HepG2 (cell line): Measurements from ENCODE around the gene NKAIN4. TPM values are rescaled to one million over a fixed set of nuclear protein-coding genes. Genes with fewer than 3 reads are reported as not detected.

Experiments used
- FOXM1 ChIP-seq: sonication (generic); formaldehyde crosslinking; IDR thresholded peaks from 2 replicates; pipeline ENCODE4 v1.5.0; 2020; ENCODE audit warnings: missing genetic modification reagents
- IKZF1 ChIP-seq: fragments of 450-650 bp; IDR thresholded peaks from 2 replicates; pipeline ENCODE4 v1.7.1; 2016
- KLF16 ChIP-seq, 2 experiments: sonication (generic) in 1 of 2; formaldehyde crosslinking in 1 of 2; IDR thresholded peaks; 2 replicates each; pipeline versions ENCODE4 v1.6.1 to v1.8.0; 2016 to 2023; ENCODE audit warnings: missing genetic modification reagents in 2 of 2, missing compliant biosample characterization in 1 of 2
- NFYC ChIP-seq: IDR thresholded peaks from 2 replicates; pipeline ENCODE4 v1.6.1; 2016; ENCODE audit warnings: missing genetic modification reagents, missing compliant biosample characterization
- NPAS2 ChIP-seq: sonication (generic); formaldehyde crosslinking; IDR thresholded peaks from 2 replicates; pipeline ENCODE4 v1.8.0; 2022; ENCODE audit warnings: mild to moderate bottlenecking, missing genetic modification reagents, borderline replicate concordance
- PRPF4 ChIP-seq: fragments of 200-400 bp; formaldehyde crosslinking; IDR thresholded peaks from 2 replicates; pipeline ENCODE4 v1.6.1; 2016; ENCODE audit warnings: low read length, low read depth; ENCODE audit not compliant: poor library complexity, severe bottlenecking
- REL ChIP-seq: sonication (generic); formaldehyde crosslinking; conservative IDR thresholded peaks from 2 replicates; pipeline ENCODE4 v1.8.0; 2022; ENCODE audit warnings: mild to moderate bottlenecking, missing genetic modification reagents, moderate library complexity
- TMF1 ChIP-seq: sonication (generic); formaldehyde crosslinking; IDR thresholded peaks from 2 replicates; pipeline ENCODE4 v1.8.1; 2022; ENCODE audit warnings: low read depth, missing genetic modification reagents
- ZFX ChIP-seq: sonication (generic); formaldehyde crosslinking; IDR thresholded peaks from 2 replicates; pipeline ENCODE4 v1.4.0; 2020; ENCODE audit warnings: mild to moderate bottlenecking, low read depth, missing genetic modification reagents, moderate library complexity
- ZNF282 ChIP-seq: fragments of 450-650 bp; IDR thresholded peaks from 2 replicates; pipeline ENCODE4 v1.6.1; 2018; ENCODE audit not compliant: partially characterized antibody
- ZNF335 ChIP-seq: sonication (generic); formaldehyde crosslinking; IDR thresholded peaks from 2 replicates; pipeline ENCODE4 v1.4.0; 2020; ENCODE audit warnings: missing genetic modification reagents
- ZNF432 ChIP-seq: sonication (generic); formaldehyde crosslinking; IDR thresholded peaks from 2 replicates; pipeline ENCODE4 v1.5.0; 2020; ENCODE audit warnings: missing genetic modification reagents, mild to moderate bottlenecking, borderline replicate concordance
- ZNF550 ChIP-seq: sonication (generic); formaldehyde crosslinking; IDR thresholded peaks from 2 replicates; pipeline ENCODE4 v1.4.0; 2020; ENCODE audit warnings: mild to moderate bottlenecking, missing genetic modification reagents, borderline replicate concordance
- ZSCAN31 ChIP-seq: sonication (generic); formaldehyde crosslinking; IDR thresholded peaks from 2 replicates; pipeline ENCODE4 v1.5.0; 2020; ENCODE audit warnings: low read depth, mild to moderate bottlenecking, missing genetic modification reagents
- ZZZ3 ChIP-seq: sonication (generic); formaldehyde crosslinking; IDR thresholded peaks from 2 replicates; pipeline ENCODE4 v1.4.0; 2020; ENCODE audit warnings: missing genetic modification reagents, mild to moderate bottlenecking, borderline replicate concordance
- polyA plus RNA-seq, 8 experiments: library from polyadenylated mRNA; depleted of rRNA in 3 of 8; stranded (reverse) in 7 of 8; unstranded in 1 of 8; fragments of >200 nt; fragmentation: Illumina TruSeq in 4 of 8; extraction: Trizol in 4 of 8; gene quantifications; 2 replicates each; pipeline versions ENCODE4 v1.2.1 to v1.2.3, GENCODE V29; 2011 to 2016; ENCODE audit warnings: low read depth in 4 of 8, missing spikeins in 1 of 8, mixed read lengths in 1 of 8; ENCODE audit not compliant: insufficient read depth in 1 of 8
- total RNA-seq, 5 experiments: library from RNA; depleted of rRNA; stranded (reverse); fragments of >200 nt; fragmentation: Illumina TruSeq; extraction: Trizol; gene quantifications; 2 replicates each; pipeline ENCODE4 v1.2.3, GENCODE V29; 2016; ENCODE audit warnings: low read depth in 1 of 5
- TF ChIP-seq, protein P1 (sequence below): sonication (generic); formaldehyde crosslinking; IDR thresholded peaks from 2 replicates; pipeline ENCODE4 v1.5.0; 2020; ENCODE audit warnings: mild to moderate bottlenecking, missing genetic modification reagents, moderate library complexity
- TF ChIP-seq, protein P2 (sequence below): sonication (generic); formaldehyde crosslinking; IDR thresholded peaks from 2 replicates; pipeline ENCODE4 v1.8.0; 2022; ENCODE audit warnings: mild to moderate bottlenecking, missing genetic modification reagents
- TF ChIP-seq, protein P3 (sequence below), 2 experiments: sonication (generic) in 1 of 2; formaldehyde crosslinking in 1 of 2; IDR thresholded peaks; 2 replicates each; pipeline versions ENCODE4 v1.6.1 to v1.9.0; 2014 to 2022; ENCODE audit warnings: antibody characterized with exemption in 1 of 2, borderline replicate concordance in 1 of 2, inconsistent platforms in 1 of 2, low read depth in 1 of 2, missing genetic modification reagents in 1 of 2
- TF ChIP-seq, protein P4 (sequence below): IDR thresholded peaks from 2 replicates; pipeline ENCODE4 v1.6.1; 2016; ENCODE audit warnings: missing compliant biosample characterization, missing genetic modification reagents, borderline replicate concordance
- TF ChIP-seq, protein P5 (sequence below): sonication (generic); formaldehyde crosslinking; IDR thresholded peaks from 2 replicates; pipeline ENCODE4 v1.4.0; 2020; ENCODE audit warnings: missing genetic modification reagents

The NKAIN4 gene
- total and polyA plus RNA-seq, 2 of the 13 experiments (the other 11 are each of a cell fraction or from before 2014, with no cell fraction given) = not detected

DNA sequence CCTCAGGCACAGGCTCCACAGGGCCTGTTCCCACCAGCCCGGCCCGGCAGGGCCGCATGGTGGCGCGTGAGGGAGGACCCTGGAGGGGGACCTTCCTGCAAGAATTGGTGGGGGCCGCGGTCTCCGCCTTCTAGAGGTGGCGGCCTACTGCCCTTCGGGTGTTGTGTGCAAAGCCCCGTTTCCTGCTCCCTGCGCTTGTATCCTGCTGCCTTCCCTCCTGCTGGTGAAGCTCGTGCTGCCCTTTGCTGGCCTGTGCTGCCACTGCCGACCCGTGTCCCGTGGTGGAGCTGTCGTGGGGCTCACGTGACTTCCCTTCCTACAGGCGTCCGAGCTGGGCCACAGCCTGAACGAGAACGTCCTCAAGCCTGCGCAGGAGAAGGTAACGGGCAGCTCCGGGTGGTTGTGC is 30.3 kb upstream of the NKAIN4 start (continued):
- no peak for TF ChIP-seq PRPF4
- TF ChIP-seq ZZZ3 (CRISPR knock-in tag) = peak; percentile 58; the same call in 1 of the 2 replicates
- 0 out of 2 replicates have a peak, but pooled peaks have one; percentile 14 for TF ChIP-seq FOXM1 (CRISPR knock-in tag)
- 0 out of 2 replicates have a peak, but pooled peaks have one; percentile 24 for TF ChIP-seq ZNF550 (CRISPR knock-in tag)
- TF ChIP-seq, protein P1, sequence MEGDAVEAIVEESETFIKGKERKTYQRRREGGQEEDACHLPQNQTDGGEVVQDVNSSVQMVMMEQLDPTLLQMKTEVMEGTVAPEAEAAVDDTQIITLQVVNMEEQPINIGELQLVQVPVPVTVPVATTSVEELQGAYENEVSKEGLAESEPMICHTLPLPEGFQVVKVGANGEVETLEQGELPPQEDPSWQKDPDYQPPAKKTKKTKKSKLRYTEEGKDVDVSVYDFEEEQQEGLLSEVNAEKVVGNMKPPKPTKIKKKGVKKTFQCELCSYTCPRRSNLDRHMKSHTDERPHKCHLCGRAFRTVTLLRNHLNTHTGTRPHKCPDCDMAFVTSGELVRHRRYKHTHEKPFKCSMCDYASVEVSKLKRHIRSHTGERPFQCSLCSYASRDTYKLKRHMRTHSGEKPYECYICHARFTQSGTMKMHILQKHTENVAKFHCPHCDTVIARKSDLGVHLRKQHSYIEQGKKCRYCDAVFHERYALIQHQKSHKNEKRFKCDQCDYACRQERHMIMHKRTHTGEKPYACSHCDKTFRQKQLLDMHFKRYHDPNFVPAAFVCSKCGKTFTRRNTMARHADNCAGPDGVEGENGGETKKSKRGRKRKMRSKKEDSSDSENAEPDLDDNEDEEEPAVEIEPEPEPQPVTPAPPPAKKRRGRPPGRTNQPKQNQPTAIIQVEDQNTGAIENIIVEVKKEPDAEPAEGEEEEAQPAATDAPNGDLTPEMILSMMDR (CRISPR knock-in tag) = no peak
- TF ChIP-seq, protein P2, sequence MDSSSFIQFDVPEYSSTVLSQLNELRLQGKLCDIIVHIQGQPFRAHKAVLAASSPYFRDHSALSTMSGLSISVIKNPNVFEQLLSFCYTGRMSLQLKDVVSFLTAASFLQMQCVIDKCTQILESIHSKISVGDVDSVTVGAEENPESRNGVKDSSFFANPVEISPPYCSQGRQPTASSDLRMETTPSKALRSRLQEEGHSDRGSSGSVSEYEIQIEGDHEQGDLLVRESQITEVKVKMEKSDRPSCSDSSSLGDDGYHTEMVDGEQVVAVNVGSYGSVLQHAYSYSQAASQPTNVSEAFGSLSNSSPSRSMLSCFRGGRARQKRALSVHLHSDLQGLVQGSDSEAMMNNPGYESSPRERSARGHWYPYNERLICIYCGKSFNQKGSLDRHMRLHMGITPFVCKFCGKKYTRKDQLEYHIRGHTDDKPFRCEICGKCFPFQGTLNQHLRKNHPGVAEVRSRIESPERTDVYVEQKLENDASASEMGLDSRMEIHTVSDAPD (CRISPR knock-in tag) = no peak
- TF ChIP-seq ZSCAN31 = no peak
- TF ChIP-seq, protein P3, sequence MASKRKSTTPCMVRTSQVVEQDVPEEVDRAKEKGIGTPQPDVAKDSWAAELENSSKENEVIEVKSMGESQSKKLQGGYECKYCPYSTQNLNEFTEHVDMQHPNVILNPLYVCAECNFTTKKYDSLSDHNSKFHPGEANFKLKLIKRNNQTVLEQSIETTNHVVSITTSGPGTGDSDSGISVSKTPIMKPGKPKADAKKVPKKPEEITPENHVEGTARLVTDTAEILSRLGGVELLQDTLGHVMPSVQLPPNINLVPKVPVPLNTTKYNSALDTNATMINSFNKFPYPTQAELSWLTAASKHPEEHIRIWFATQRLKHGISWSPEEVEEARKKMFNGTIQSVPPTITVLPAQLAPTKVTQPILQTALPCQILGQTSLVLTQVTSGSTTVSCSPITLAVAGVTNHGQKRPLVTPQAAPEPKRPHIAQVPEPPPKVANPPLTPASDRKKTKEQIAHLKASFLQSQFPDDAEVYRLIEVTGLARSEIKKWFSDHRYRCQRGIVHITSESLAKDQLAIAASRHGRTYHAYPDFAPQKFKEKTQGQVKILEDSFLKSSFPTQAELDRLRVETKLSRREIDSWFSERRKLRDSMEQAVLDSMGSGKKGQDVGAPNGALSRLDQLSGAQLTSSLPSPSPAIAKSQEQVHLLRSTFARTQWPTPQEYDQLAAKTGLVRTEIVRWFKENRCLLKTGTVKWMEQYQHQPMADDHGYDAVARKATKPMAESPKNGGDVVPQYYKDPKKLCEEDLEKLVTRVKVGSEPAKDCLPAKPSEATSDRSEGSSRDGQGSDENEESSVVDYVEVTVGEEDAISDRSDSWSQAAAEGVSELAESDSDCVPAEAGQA (IDR thresholded peaks at IDR 0.05; ENCODE audit: low read depth) = no peak
- TF ChIP-seq, protein P3 (CRISPR knock-in tag; IDR thresholded peaks at IDR 0.05; ENCODE audit: borderline replicate concordance) = no peak
- TF ChIP-seq IKZF1 = no peak
- TF ChIP-seq KLF16 (CRISPR knock-in tag; IDR thresholded peaks at IDR 0.05) = no peak
- TF ChIP-seq, protein P4, sequence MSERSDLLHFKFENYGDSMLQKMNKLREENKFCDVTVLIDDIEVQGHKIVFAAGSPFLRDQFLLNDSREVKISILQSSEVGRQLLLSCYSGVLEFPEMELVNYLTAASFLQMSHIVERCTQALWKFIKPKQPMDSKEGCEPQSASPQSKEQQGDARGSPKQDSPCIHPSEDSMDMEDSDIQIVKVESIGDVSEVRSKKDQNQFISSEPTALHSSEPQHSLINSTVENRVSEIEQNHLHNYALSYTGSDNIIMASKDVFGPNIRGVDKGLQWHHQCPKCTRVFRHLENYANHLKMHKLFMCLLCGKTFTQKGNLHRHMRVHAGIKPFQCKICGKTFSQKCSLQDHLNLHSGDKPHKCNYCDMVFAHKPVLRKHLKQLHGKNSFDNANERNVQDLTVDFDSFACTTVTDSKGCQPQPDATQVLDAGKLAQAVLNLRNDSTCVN (CRISPR knock-in tag) = no peak
- TF ChIP-seq NFYC (CRISPR knock-in tag) = no peak
- no peak for TF ChIP-seq ZNF282
- no peak for TF ChIP-seq ZNF432
- no peak for TF ChIP-seq TMF1 (CRISPR knock-in tag)
- no peak for TF ChIP-seq REL (CRISPR knock-in tag)
- TF ChIP-seq ZFX (CRISPR knock-in tag) = peak; percentile 40; the same call in 1 of the 2 replicates
- TF ChIP-seq, protein P5, sequence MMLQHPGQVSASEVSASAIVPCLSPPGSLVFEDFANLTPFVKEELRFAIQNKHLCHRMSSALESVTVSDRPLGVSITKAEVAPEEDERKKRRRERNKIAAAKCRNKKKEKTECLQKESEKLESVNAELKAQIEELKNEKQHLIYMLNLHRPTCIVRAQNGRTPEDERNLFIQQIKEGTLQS (CRISPR knock-in tag) = no peak
- TF ChIP-seq ZNF335 (CRISPR knock-in tag) = no peak
- no peak for TF ChIP-seq NPAS2 (CRISPR knock-in tag)
